ENCODE data around the gene PTPRF.
"Not testable (repeated sequence)": the region's sequence is repeated elsewhere in the genome, so short reads cannot be mapped to it uniquely, and the experiment has no call there.

Gene PTPRF

GRCh38 chr1:43491061-43491460 lies 39.6 kb upstream of the PTPRF start:
- TF ChIP-seq FOXM1 (IDR thresholded peaks at IDR 0.05; ENCODE audit: borderline replicate concordance) (no peak), BHLHE40 (IDR thresholded peaks at IDR 0.05; ENCODE audit: borderline replicate concordance) (no peak), ZNF384 (IDR thresholded peaks at IDR 0.05) (no peak), L3MBTL2 (conservative IDR thresholded peaks at IDR 0.05) (no peak), NFRKB (IDR thresholded peaks at IDR 0.05) (no peak), PKNOX1 (IDR thresholded peaks at IDR 0.05) (no peak)
- ChIA-PET CTCF (no interaction called here), POLR2A (no interaction called here)
- DNase-seq (ENCODE audit: extremely low spot score) = no peak

GRCh38 chr1:43492826-43493225 lies 37.9 kb upstream of the PTPRF start:
- no peak for DNase-seq (ENCODE audit: extremely low spot score)
- CTCF ChIA-PET = interaction anchor here (0.7 kb wide), 1 partner anchor 295 kb away, joined by 4 read pairs; no protein-coding TSS in a partner anchor
- TF ChIP-seq SUZ12 (IDR thresholded peaks at IDR 0.05) (no peak), FOXK2 (IDR thresholded peaks at IDR 0.05) (no peak), NFRKB (IDR thresholded peaks at IDR 0.05) (no peak), SP1 (IDR thresholded peaks at IDR 0.05) (no peak), ELF4 (IDR thresholded peaks at IDR 0.05) (no peak), LEF1 (IDR thresholded peaks at IDR 0.05; ENCODE audit: borderline replicate concordance) (no peak), CTBP1 (IDR thresholded peaks at IDR 0.05; ENCODE audit: borderline replicate concordance) (no peak), TARDBP (IDR thresholded peaks at IDR 0.05) (no peak), FOXM1 (IDR thresholded peaks at IDR 0.05; ENCODE audit: borderline replicate concordance) (no peak), BHLHE40 (IDR thresholded peaks at IDR 0.05; ENCODE audit: borderline replicate concordance) (no peak)
- POLR2A ChIA-PET = no interaction called here

- TF ChIP-seq L3MBTL2 (conservative IDR thresholded peaks at IDR 0.05) (no peak), SUZ12 (IDR thresholded peaks at IDR 0.05) (no peak), TARDBP (IDR thresholded peaks at IDR 0.05) (no peak), PKNOX1 (IDR thresholded peaks at IDR 0.05) (no peak), BHLHE40 (IDR thresholded peaks at IDR 0.05; ENCODE audit: borderline replicate concordance) (no peak), LEF1 (IDR thresholded peaks at IDR 0.05; ENCODE audit: borderline replicate concordance) (no peak), CTBP1 (IDR thresholded peaks at IDR 0.05; ENCODE audit: borderline replicate concordance) (no peak), FOXK2 (IDR thresholded peaks at IDR 0.05) (no peak), SP1 (IDR thresholded peaks at IDR 0.05) (no peak), NFRKB (IDR thresholded peaks at IDR 0.05) (no peak), FOXA1 (IDR thresholded peaks at IDR 0.05) (no peak), FOXM1 (IDR thresholded peaks at IDR 0.05; ENCODE audit: borderline replicate concordance) (no peak), ARNT (IDR thresholded peaks at IDR 0.05) (no peak), ELF4 (IDR thresholded peaks at IDR 0.05) (no peak)
- ChIA-PET POLR2A (interaction anchor here (0.6 kb wide), 1 partner anchor 11 kb away, joined by 3 read pairs; no protein-coding TSS in a partner anchor), CTCF (no interaction called here)
- DNase-seq (ENCODE audit: extremely low spot score) = no peak
These were observed 36.8 kb upstream of the PTPRF start for GRCh38 chr1:43493661-43494450.

GRCh38 chr1:43495204-43495603 lies 35.5 kb upstream of the PTPRF start:
- CTCF ChIA-PET = no interaction called here
- TF ChIP-seq ELF4 (IDR thresholded peaks at IDR 0.05) (no peak), CTBP1 (IDR thresholded peaks at IDR 0.05; ENCODE audit: borderline replicate concordance) (no peak), L3MBTL2 (conservative IDR thresholded peaks at IDR 0.05) (no peak), FOXA1 (IDR thresholded peaks at IDR 0.05) (no peak), FOXK2 (IDR thresholded peaks at IDR 0.05) (no peak), FOXM1 (IDR thresholded peaks at IDR 0.05; ENCODE audit: borderline replicate concordance) (no peak), SP1 (IDR thresholded peaks at IDR 0.05) (no peak), BHLHE40 (IDR thresholded peaks at IDR 0.05; ENCODE audit: borderline replicate concordance) (no peak), LEF1 (IDR thresholded peaks at IDR 0.05; ENCODE audit: borderline replicate concordance) (no peak), TARDBP (IDR thresholded peaks at IDR 0.05) (no peak), NFRKB (IDR thresholded peaks at IDR 0.05) (no peak), ARNT (IDR thresholded peaks at IDR 0.05) (no peak), HDGF (IDR thresholded peaks at IDR 0.05; ENCODE audit: borderline replicate concordance) (no peak), ZNF384 (IDR thresholded peaks at IDR 0.05) (no peak), PKNOX1 (IDR thresholded peaks at IDR 0.05) (no peak), SUZ12 (IDR thresholded peaks at IDR 0.05) (no peak)
- DNase-seq (ENCODE audit: extremely low spot score) = no peak

GRCh38 chr1:43499898-43500297 lies 30.8 kb upstream of the PTPRF start:
- no peak for TF ChIP-seq LEF1 (IDR thresholded peaks at IDR 0.05; ENCODE audit: borderline replicate concordance)
- TF ChIP-seq SUZ12 (IDR thresholded peaks at IDR 0.05) = no peak
- TF ChIP-seq TARDBP (IDR thresholded peaks at IDR 0.05) = no peak
- no peak for TF ChIP-seq NFRKB (IDR thresholded peaks at IDR 0.05)
- no peak for TF ChIP-seq BHLHE40 (IDR thresholded peaks at IDR 0.05; ENCODE audit: borderline replicate concordance)
- no peak for TF ChIP-seq PKNOX1 (IDR thresholded peaks at IDR 0.05)
- no peak for TF ChIP-seq SP1 (IDR thresholded peaks at IDR 0.05)
- TF ChIP-seq HDGF (IDR thresholded peaks at IDR 0.05; ENCODE audit: borderline replicate concordance) = no peak
- ChIA-PET POLR2A (no interaction called here), CTCF (interaction anchor here (0.7 kb wide), 1 partner anchor 228 kb away, joined by 3 read pairs; no protein-coding TSS in a partner anchor)
- DNase-seq (ENCODE audit: extremely low spot score) = no peak

More at GRCh38 chr1:43495204-43495603, 35.5 kb upstream of the PTPRF start:
- POLR2A ChIA-PET = no interaction called here

- POLR2A ChIA-PET, CTCF ChIA-PET: not testable (repeated sequence)
These were observed 28.9 kb upstream of the PTPRF start for GRCh38 chr1:43501806-43502205.

More at GRCh38 chr1:43501806-43502205, 28.9 kb upstream of the PTPRF start:
- not testable (repeated sequence) for DNase-seq (ENCODE audit: extremely low spot score)

Measured in HEK293T (cell line).